Osteocyte (in vitro differentiated cells): ENCODE results near the gene TPP1. TPM values are rescaled to one million over a fixed set of nuclear protein-coding genes. Genes with fewer than 3 reads are reported as not detected.

ENCODE experiments used
- total RNA-seq: library from RNA; stranded (reverse); gene quantifications from 2 replicates; pipeline ENCODE4 v1.2.1, GENCODE V29; 2021

The TPP1 gene
- total RNA-seq, 1 donor from 2014 or later: 157 TPM

Other genes with a start within 250 kb of the TPP1 start
- gene SMPD1, start 228.9 kb downstream of the TPP1 start, total RNA-seq: 93.0 and 106 TPM in 2 replicates
- 52.5 and 57.7 TPM in 2 replicates for gene APBB1, start 200.3 kb downstream of the TPP1 start, total RNA-seq
- gene HPX, start 178.4 kb downstream of the TPP1 start, total RNA-seq: 1.4 and 1.9 TPM in 2 replicates
- 30.7 and 32.5 TPM in 2 replicates for gene TRIM3, start 145.5 kb downstream of the TPP1 start, total RNA-seq
- gene ARFIP2, start 138.1 kb downstream of the TPP1 start, total RNA-seq: 58.0 and 64.6 TPM in 2 replicates
- gene TIMM10B, start 137.9 kb downstream of the TPP1 start, total RNA-seq: 25.1 and 27.0 TPM in 2 replicates
- 6.6 and 8.7 TPM in 2 replicates for gene DNHD1, start 122.1 kb downstream of the TPP1 start, total RNA-seq
- gene RRP8, start 15.8 kb downstream of the TPP1 start, total RNA-seq: 15.3 and 17.8 TPM in 2 replicates
- 192 and 209 TPM in 2 replicates for gene ILK, start 15.6 kb downstream of the TPP1 start, total RNA-seq
- gene TAF10, start 7.2 kb downstream of the TPP1 start, total RNA-seq: 93.4 and 100 TPM in 2 replicates
- 63.0 and 63.3 TPM in 2 replicates for gene DCHS1, start 36.4 kb upstream of the TPP1 start, total RNA-seq
- 47.8 and 49.8 TPM in 2 replicates for gene MRPL17, start 63.9 kb upstream of the TPP1 start, total RNA-seq
- gene OR2AG2, start 152.6 kb upstream of the TPP1 start, total RNA-seq: 0.08 TPM in 1 of 2 replicates, not detected in the other
- not detected in 2 replicates for gene OR2AG1, start 163.6 kb upstream of the TPP1 start, total RNA-seq
- gene OR6A2, start 180.3 kb upstream of the TPP1 start, total RNA-seq: 0.08 TPM in 1 of 2 replicates, not detected in the other
- not detected in 2 replicates for gene OR10A5, start 226.3 kb upstream of the TPP1 start, total RNA-seq
- gene OR10A2, start 243.6 kb upstream of the TPP1 start, total RNA-seq: not detected in 2 replicates